CD4-positive, CD25-positive, alpha-beta regulatory T cell (primary cell): ENCODE measurements around the gene PARD3. TPM values are rescaled to one million over a fixed set of nuclear protein-coding genes. Genes with fewer than 3 reads are reported as not detected.

ENCODE experiments used
- ATAC-seq, 2 donors: fragments of 150-1000 bp; cut with Tn5 transposase; one replicate each; pipeline ENCODE4 v1.10.0; 2021; ENCODE audit warnings: low read depth in 2 of 2, moderate number of reproducible peaks in 2 of 2, moderate library complexity in 1 of 2
- DNase-seq, 3 donors: peaks; one replicate each; pipeline versions ENCODE4 v3.0.0 to v3.0.0-alpha.2; 2012 to 2022; ENCODE audit warnings: mixed read lengths in 1 of 3
- H3K27ac ChIP-seq: one replicate; pipeline ENCODE4 v1.7.0; 2013; ENCODE audit warnings: mild to moderate bottlenecking, low read length; ENCODE audit not compliant: insufficient read depth, poor library complexity, severe bottlenecking
- H3K27me3 ChIP-seq: one replicate; pipeline ENCODE4 v1.7.0; 2013; ENCODE audit warnings: low read length; ENCODE audit not compliant: control insufficient read depth, insufficient read depth
- H3K36me3 ChIP-seq: one replicate; pipeline ENCODE4 v1.7.0; 2013; ENCODE audit warnings: mild to moderate bottlenecking, low read length, moderate library complexity; ENCODE audit not compliant: control insufficient read depth, insufficient read depth
- H3K4me1 ChIP-seq: 2 replicates; pipeline ENCODE4 v1.7.0; 2013; ENCODE audit warnings: mild to moderate bottlenecking, low read length; ENCODE audit not compliant: insufficient read depth, control insufficient read depth, poor library complexity, severe bottlenecking
- H3K4me3 ChIP-seq: one replicate; pipeline ENCODE4 v1.7.0; 2013; ENCODE audit warnings: low read depth, mild to moderate bottlenecking, low read length, moderate library complexity
- H3K9me3 ChIP-seq, 2 experiments: 1 replicate in 1 of 2; 2 replicates in 1 of 2; pipeline ENCODE4 v1.7.0; 2013; ENCODE audit warnings: low read length in 2 of 2, mild to moderate bottlenecking in 1 of 2, moderate library complexity in 1 of 2; ENCODE audit not compliant: control insufficient read depth in 2 of 2
- H3K27ac Mint-ChIP-seq, 3 donors: one replicate each; pipeline ENCODE4 v1.8.0; 2020 to 2022; ENCODE audit warnings: mild to moderate bottlenecking in 3 of 3, mixed read lengths in 3 of 3, moderate library complexity in 2 of 3
- H3K27me3 Mint-ChIP-seq: one replicate; pipeline ENCODE4 v1.8.0; 2022; ENCODE audit warnings: mild to moderate bottlenecking, mixed read lengths
- H3K36me3 Mint-ChIP-seq: one replicate; pipeline ENCODE4 v1.8.0; 2020; ENCODE audit warnings: mixed read lengths
- H3K4me1 Mint-ChIP-seq, 4 donors: one replicate each; pipeline ENCODE4 v1.8.0; 2020 to 2022; ENCODE audit warnings: mixed read lengths in 4 of 4, mild to moderate bottlenecking in 1 of 4
- H3K4me3 Mint-ChIP-seq, 4 donors: one replicate each; pipeline ENCODE4 v1.8.0; 2020 to 2022; ENCODE audit warnings: mild to moderate bottlenecking in 4 of 4, mixed read lengths in 4 of 4, moderate library complexity in 3 of 4
- H3K9me3 Mint-ChIP-seq, 7 donors: one replicate each; pipeline ENCODE4 v1.8.0; 2020 to 2022; ENCODE audit warnings: mixed read lengths in 7 of 7, mild to moderate bottlenecking in 3 of 7, moderate library complexity in 2 of 7
- polyA plus RNA-seq, 4 donors: library from polyadenylated mRNA; unstranded; fragments of 300-500 nt; fragmentation: Illumina TruSeq; gene quantifications; one replicate each; pipeline ENCODE4 v1.2.3, GENCODE V29; 2021
- total RNA-seq: library from RNA; stranded (reverse); gene quantifications from one replicate; pipeline ENCODE4 v1.2.3, GENCODE V29; 2022

The PARD3 gene
- total and polyA plus RNA-seq, 5 donors from 2014 or later, result 0.08 to 0.79 TPM; not detected in 3

- Mint-ChIP-seq H3K4me1 (no peaks in the 10 kb centered on the region), H3K4me3 (no peak overlapping the region), H3K27me3 (no peaks in the 10 kb centered on the region), H3K36me3 (no peaks in the 10 kb centered on the region), H3K27ac (no peak overlapping the region), H3K9me3 (peaks cover 0 to 2% (median 0%) of the 10 kb centered on the region in 7 donors)
- Histone ChIP-seq H3K4me3 (no peak overlapping the region), H3K9me3 (no peaks in the 10 kb centered on the region), H3K27me3 (no peaks in the 10 kb centered on the region), H3K4me1 (no peaks in the 10 kb centered on the region), H3K36me3 (no peaks in the 10 kb centered on the region), H3K27ac (no peak overlapping the region)
- DNase-seq (no peak), ATAC-seq (no peak)
These were observed 522.9 kb downstream of the PARD3 start for GRCh38 chr10:34292194-34292565.

GRCh38 chr10:34291466-34292193, 523.5 kb downstream of the PARD3 start:
- Histone ChIP-seq H3K27me3 (no peaks in the 10 kb centered on the region), H3K27ac (no peak overlapping the region), H3K9me3 (no peaks in the 10 kb centered on the region), H3K4me3 (no peak overlapping the region), H3K4me1 (no peaks in the 10 kb centered on the region), H3K36me3 (no peaks in the 10 kb centered on the region)
- H3K4me1 Mint-ChIP-seq, result no peaks in the 10 kb centered on the region
- peaks cover 0 to 2% (median 0%) of the 10 kb centered on the region in 7 donors for H3K9me3 Mint-ChIP-seq
- no peaks in the 10 kb centered on the region for H3K36me3 Mint-ChIP-seq
- H3K4me3 Mint-ChIP-seq, result no peak overlapping the region
- H3K27ac Mint-ChIP-seq, result no peak overlapping the region
- H3K27me3 Mint-ChIP-seq, result no peaks in the 10 kb centered on the region
- DNase-seq (no peak), ATAC-seq (no peak)

DNA sequence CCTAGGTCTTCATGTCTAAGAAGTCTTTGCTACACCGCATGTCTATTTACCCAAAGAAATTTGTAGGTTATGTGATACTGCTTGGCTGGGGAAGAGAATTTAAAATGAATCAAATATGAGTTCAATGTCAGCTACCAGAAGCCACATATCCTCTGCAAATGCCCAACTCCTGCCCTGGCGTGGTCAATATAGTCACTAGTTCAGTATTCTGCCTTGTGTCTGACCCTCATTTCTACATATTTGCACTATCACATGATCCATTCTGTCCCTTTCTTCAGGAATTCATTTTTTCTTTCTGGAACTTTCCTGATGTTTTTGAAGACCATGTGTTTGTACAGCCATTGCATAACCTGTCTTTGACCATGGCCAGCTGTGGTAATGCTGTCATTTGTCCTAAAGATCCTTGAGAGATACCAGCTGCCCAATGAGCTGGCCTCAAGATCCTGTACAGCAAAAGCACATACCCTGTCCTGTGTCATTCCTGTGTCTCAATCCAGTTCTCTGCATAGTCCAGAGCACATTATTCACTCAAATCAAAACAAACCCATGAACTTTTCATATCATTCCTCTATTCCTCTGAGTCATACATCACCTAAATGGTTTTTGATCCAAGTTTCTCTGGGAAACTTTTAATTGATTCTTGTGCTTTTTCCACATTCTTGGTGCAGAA, 524.5 kb downstream of the PARD3 start:
- H3K4me3 Mint-ChIP-seq, result no peak overlapping the region
- no peaks in the 10 kb centered on the region for H3K27me3 Mint-ChIP-seq
- no peak overlapping the region for H3K27ac Mint-ChIP-seq
- H3K4me1 ChIP-seq, result no peaks in the 10 kb centered on the region
- H3K36me3 Mint-ChIP-seq, result no peaks in the 10 kb centered on the region
- DNase-seq (no peak), ATAC-seq (no peak)
- H3K27ac ChIP-seq, result no peak overlapping the region
- no peaks in the 10 kb centered on the region for H3K4me1 Mint-ChIP-seq
- H3K9me3 Mint-ChIP-seq, result peaks cover 0 to 5% (median 0%) of the 10 kb centered on the region in 7 donors
- H3K9me3 ChIP-seq, result no peaks in the 10 kb centered on the region
- no peaks in the 10 kb centered on the region for H3K36me3 ChIP-seq
- no peak overlapping the region for H3K4me3 ChIP-seq
- H3K27me3 ChIP-seq, result no peaks in the 10 kb centered on the region

- Histone ChIP-seq H3K27me3 (no peaks in the 10 kb centered on the region), H3K9me3 (no peaks in the 10 kb centered on the region), H3K4me1 (no peaks in the 10 kb centered on the region), H3K4me3 (no peak overlapping the region), H3K36me3 (no peaks in the 10 kb centered on the region), H3K27ac (no peak overlapping the region)
- Mint-ChIP-seq H3K27me3 (no peaks in the 10 kb centered on the region), H3K36me3 (no peaks in the 10 kb centered on the region), H3K4me3 (no peak overlapping the region), H3K27ac (no peak overlapping the region), H3K4me1 (no peaks in the 10 kb centered on the region), H3K9me3 (peaks cover 0 to 3% (median 0%) of the 10 kb centered on the region in 7 donors)
- ATAC-seq, result no peak
- DNase-seq, result no peak
These were observed 526.5 kb downstream of the PARD3 start for GRCh38 chr10:34288634-34289033.

- peaks cover 0 to 3% (median 0%) of the 10 kb centered on the region in 7 donors for H3K9me3 Mint-ChIP-seq
- DNase-seq (no peak), ATAC-seq (no peak)
- no peak overlapping the region for H3K4me3 Mint-ChIP-seq
- H3K27me3 ChIP-seq, result no peaks in the 10 kb centered on the region
- H3K9me3 ChIP-seq, result no peaks in the 10 kb centered on the region
- no peaks in the 10 kb centered on the region for H3K4me1 Mint-ChIP-seq
- no peaks in the 10 kb centered on the region for H3K36me3 ChIP-seq
- H3K4me1 ChIP-seq, result no peaks in the 10 kb centered on the region
- no peak overlapping the region for H3K4me3 ChIP-seq
- H3K27me3 Mint-ChIP-seq, result no peaks in the 10 kb centered on the region
- H3K36me3 Mint-ChIP-seq, result no peaks in the 10 kb centered on the region
- H3K27ac ChIP-seq, result no peak overlapping the region
- no peak overlapping the region for H3K27ac Mint-ChIP-seq
These were observed 528.9 kb downstream of the PARD3 start for GRCh38 chr10:34286136-34286739.

DNA sequence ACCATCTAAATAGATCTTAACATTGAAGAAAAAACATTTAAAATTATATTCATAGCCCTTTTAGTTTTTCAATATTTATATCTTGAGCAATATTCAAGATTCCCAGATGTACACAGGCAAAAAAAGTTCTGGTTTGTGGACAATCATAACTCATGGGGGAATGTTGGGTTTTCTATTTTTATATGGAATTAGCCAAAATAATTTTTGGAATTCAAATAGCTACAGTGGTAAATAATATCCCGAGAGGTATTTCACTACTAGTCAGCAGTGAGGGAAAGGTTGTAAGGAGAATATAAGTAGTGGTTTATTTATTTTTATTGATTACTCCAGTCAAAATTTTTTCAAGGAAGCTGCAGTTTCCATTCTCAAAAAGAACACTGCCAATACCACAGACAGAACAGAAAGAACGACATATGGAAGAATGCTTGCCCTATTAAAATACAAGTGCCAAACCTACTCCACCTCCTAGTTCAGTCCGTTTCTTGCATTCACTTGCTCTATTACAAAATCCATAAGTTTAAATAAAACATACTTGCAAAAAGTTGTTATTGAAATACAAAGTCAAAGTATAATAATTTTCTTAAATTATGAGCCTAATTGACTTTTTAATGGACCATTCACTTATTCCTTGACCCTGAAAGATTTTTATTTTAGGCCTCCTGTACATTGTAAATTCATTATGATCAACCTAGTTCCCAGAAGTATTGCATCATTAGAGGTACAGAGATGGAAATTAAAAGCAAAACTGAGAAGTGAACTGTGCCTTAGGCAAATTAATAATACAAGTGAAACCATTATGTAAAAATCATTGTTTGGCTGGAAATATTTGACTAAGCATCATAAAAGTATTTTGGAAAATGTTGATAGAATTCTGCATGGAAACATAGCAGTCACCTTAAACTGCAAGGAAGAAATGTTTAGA, 533.2 kb downstream of the PARD3 start:
- H3K9me3 Mint-ChIP-seq, result peaks cover 0 to 3% (median 0%) of the 10 kb centered on the region in 7 donors

DNA sequence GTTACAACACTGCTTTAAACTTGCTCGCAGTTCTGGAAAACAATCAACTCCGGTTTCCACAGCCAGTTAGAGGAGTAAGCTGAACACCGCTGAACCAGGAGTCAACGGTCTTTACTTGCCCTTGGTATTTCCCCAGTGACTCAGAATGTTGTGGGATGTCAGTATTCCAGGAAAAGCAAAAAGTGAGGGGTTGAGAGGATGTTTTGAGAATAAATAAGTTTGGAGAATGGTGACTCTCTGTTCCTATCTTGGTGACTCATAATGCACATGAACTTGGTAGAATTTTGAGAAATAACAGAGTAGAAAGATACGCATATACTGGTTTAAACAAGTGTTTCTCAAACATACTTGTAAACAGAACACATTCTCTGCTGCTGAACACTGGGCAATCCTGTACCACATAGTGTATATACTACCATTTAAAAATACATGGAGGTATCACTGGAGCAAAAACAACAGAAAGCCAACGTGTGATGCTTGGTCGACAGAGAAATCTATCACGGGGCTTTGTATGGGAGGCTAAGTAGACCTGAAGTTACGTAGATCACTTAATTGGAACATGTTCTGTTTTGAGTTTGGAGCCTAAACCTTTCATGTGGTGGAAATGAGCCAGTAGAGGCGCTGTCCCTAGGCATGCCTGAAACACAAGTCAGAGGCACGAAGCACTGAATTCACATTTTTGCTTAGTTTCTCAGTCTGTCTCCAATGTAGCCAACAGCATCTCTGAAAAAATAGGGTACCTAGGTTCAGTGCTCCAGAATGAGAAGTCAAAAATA, 534.3 kb downstream of the PARD3 start:
- no peaks in the 10 kb centered on the region for H3K9me3 Mint-ChIP-seq
- H3K4me3 ChIP-seq, result no peak overlapping the region
- H3K27me3 ChIP-seq, result no peaks in the 10 kb centered on the region
- H3K36me3 Mint-ChIP-seq, result no peaks in the 10 kb centered on the region
- no peaks in the 10 kb centered on the region for H3K9me3 ChIP-seq
- no peak overlapping the region for H3K27ac Mint-ChIP-seq
- no peaks in the 10 kb centered on the region for H3K4me1 ChIP-seq
- no peaks in the 10 kb centered on the region for H3K4me1 Mint-ChIP-seq
- no peak for ATAC-seq
- no peaks in the 10 kb centered on the region for H3K27me3 Mint-ChIP-seq
- no peaks in the 10 kb centered on the region for H3K36me3 ChIP-seq
- no peak for DNase-seq
- no peak overlapping the region for H3K27ac ChIP-seq
- no peak overlapping the region for H3K4me3 Mint-ChIP-seq

More for the DNA sequence above, 533.2 kb downstream of the PARD3 start:
- no peak for DNase-seq
- Histone ChIP-seq H3K27me3 (no peaks in the 10 kb centered on the region), H3K27ac (no peak overlapping the region), H3K36me3 (no peaks in the 10 kb centered on the region), H3K4me1 (no peaks in the 10 kb centered on the region), H3K9me3 (no peaks in the 10 kb centered on the region), H3K4me3 (no peak overlapping the region)
- no peaks in the 10 kb centered on the region for H3K4me1 Mint-ChIP-seq
- no peak for ATAC-seq
- H3K36me3 Mint-ChIP-seq, result no peaks in the 10 kb centered on the region
- no peak overlapping the region for H3K4me3 Mint-ChIP-seq
- H3K27me3 Mint-ChIP-seq, result no peaks in the 10 kb centered on the region
- H3K27ac Mint-ChIP-seq, result no peak overlapping the region
